GM12878 (cell line): ENCODE data around the gene RALB. TPM values are rescaled to one million over a fixed set of nuclear protein-coding genes. Genes with fewer than 3 reads are reported as not detected.

ENCODE experiments used
- ATAC-seq: fragments of 200-7000 bp; cut with Tn5 transposase; 3 replicates; pipeline ENCODE4 v1.9.1; 2020; ENCODE audit warnings: mild to moderate bottlenecking, moderate library complexity
- BruUV-seq: library from RNA; stranded (reverse); fragments of 400-500 nt; replicated peaks from 2 replicates; lab custom pipeline; 2021; lab: Mats Ljungman, UMichigan
- CTCF ChIA-PET: fragments of 300-600 bp; sonication (Branson Sonifier 250); formaldehyde crosslinking; extraction: SDS; loops from one replicate; lab custom pipeline; 2021; ENCODE audit warnings: inconsistent platforms; lab: Yijun Ruan, JAX
- POLR2A ChIA-PET: fragments of 350-600 bp; formaldehyde crosslinking; extraction: SDS; loops from one replicate; lab custom pipeline; 2021; ENCODE audit warnings: inconsistent platforms; lab: Charles Lee
- RAD21 ChIA-PET: fragments of 300-600 bp; sonication (Branson Sonifier 250); formaldehyde crosslinking; loops from one replicate; lab custom pipeline; 2023; ENCODE audit warnings: antibody characterized with exemption; ENCODE audit not compliant: unreplicated experiment; lab: Charles Lee
- SMC1A ChIA-PET: fragments of 300-600 bp; sonication (Branson Sonifier 250); formaldehyde crosslinking; loops from one replicate; lab custom pipeline; 2023; ENCODE audit not compliant: unreplicated experiment, uncharacterized antibody; lab: Charles Lee
- DNase-seq: peaks from one replicate; pipeline ENCODE4 v3.0.0-alpha.2; 2011; ENCODE audit warnings: low read depth, low spot score
- FAIRE-seq: peaks from 3 replicates; lab custom pipeline; 2011; peaks lifted over from hg19 to GRCh38; lab: Jason Lieb, UNC
- H2AFZ ChIP-seq: 2 replicates; pipeline ENCODE4 v1.6.0; 2011; ENCODE audit warnings: low read depth, low read length, control low read depth; ENCODE audit not compliant: control insufficient read depth
- H3K27ac ChIP-seq: 2 replicates; pipeline ENCODE4 v1.5.1; 2011; ENCODE audit warnings: control low read depth; ENCODE audit not compliant: control insufficient read depth, insufficient read depth
- H3K27me3 ChIP-seq, 2 experiments: replicated peaks in 1 of 2; 2 replicates each; pipeline versions ENCODE4 v1.6.0 to v1.6.1; 2011; ENCODE audit warnings: low read length in 1 of 2; ENCODE audit not compliant: control insufficient read depth in 2 of 2, insufficient read depth in 2 of 2
- H3K36me3 ChIP-seq, 2 experiments: 2 replicates each; pipeline ENCODE4 v1.5.1; 2011; ENCODE audit warnings: low read length in 1 of 2; ENCODE audit not compliant: control insufficient read depth in 2 of 2, insufficient read depth in 2 of 2
- H3K4me1 ChIP-seq: 2 replicates; pipeline ENCODE4 v1.6.1; 2011; ENCODE audit warnings: mild to moderate bottlenecking, low read length, moderate library complexity, mixed read lengths; ENCODE audit not compliant: control insufficient read depth, insufficient read depth
- H3K4me2 ChIP-seq: 2 replicates; pipeline ENCODE4 v1.6.0; 2011; ENCODE audit warnings: control low read depth; ENCODE audit not compliant: control insufficient read depth, insufficient read depth
- H3K4me3 ChIP-seq: fragments of 200-600 bp; sonication (generic); 2 replicates; pipeline ENCODE4 v1.5.1; 2016
- H3K79me2 ChIP-seq: 2 replicates; pipeline ENCODE4 v1.6.0; 2011; ENCODE audit warnings: low read length; ENCODE audit not compliant: control insufficient read depth, insufficient read depth
- H3K9ac ChIP-seq: 2 replicates; pipeline ENCODE4 v1.8.0; 2011; ENCODE audit warnings: low read length, control low read depth, mixed read lengths; ENCODE audit not compliant: control insufficient read depth, insufficient read depth
- H3K9me3 ChIP-seq: replicated peaks from 3 replicates; pipeline ENCODE4 v1.5.1; 2011; ENCODE audit warnings: mild to moderate bottlenecking, low read length; ENCODE audit not compliant: control insufficient read depth, insufficient read depth
- H4K20me1 ChIP-seq: 2 replicates; pipeline ENCODE4 v1.6.0; 2011; ENCODE audit not compliant: control insufficient read depth, insufficient read depth
- NRF1 ChIP-seq: conservative IDR thresholded peaks from 2 replicates; pipeline ENCODE4 v1.6.1; 2011; ENCODE audit warnings: mild to moderate bottlenecking, low read depth, low read length, improper control_type of control experiment
- POLR2AphosphoS2 ChIP-seq: IDR thresholded peaks from 2 replicates; pipeline ENCODE4 v1.6.1; 2011; ENCODE audit warnings: low read depth, mild to moderate bottlenecking, low read length, improper control_type of control experiment, moderate library complexity
- RAD21 ChIP-seq: IDR thresholded peaks from 2 replicates; pipeline ENCODE4 v1.6.1; 2011; ENCODE audit warnings: mild to moderate bottlenecking, low read depth, low read length, moderate library complexity; ENCODE audit not compliant: insufficient read depth
- SMARCA5 ChIP-seq: fragments of 450-650 bp; IDR thresholded peaks from 2 replicates; pipeline ENCODE4 v1.6.1; 2017; ENCODE audit warnings: mild to moderate bottlenecking
- SMC3 ChIP-seq: IDR thresholded peaks from 2 replicates; pipeline ENCODE4 v1.6.1; 2011; ENCODE audit warnings: low read length, improper control_type of control experiment, borderline replicate concordance
- WGBS: methylation state at CpG from one replicate; pipeline ENCODE4 v1.1.6; 2016; ENCODE audit warnings: low lambda C conversion rate; ENCODE audit not compliant: insufficient replicate concordance, insufficient coverage; ENCODE audit errors: missing lambda C conversion rate; 5-methylcytosine and 5-hydroxymethylcytosine counted together
- in situ Hi-C: fragments of 300-500 bp; cut with MboI; formaldehyde crosslinking; loops from 9 replicates; pipeline ENCODE4 v1.14.3; 2018; ENCODE audit warnings: mixed read lengths
- intact Hi-C: fragments of 100-400 bp; cut with micrococcal nuclease; formaldehyde crosslinking; loops from one replicate; pipeline ENCODE4 v1.14.2; 2022; ENCODE audit not compliant: unreplicated experiment
- polyA plus RNA-seq, 11 experiments: library from polyadenylated mRNA; depleted of rRNA in 4 of 11; unstranded in 6 of 11; stranded (reverse) in 5 of 11; fragments of >200 nt; fragmentation: Nextera tagmentation in 4 of 11; fragmentation: Illumina TruSeq in 1 of 11; extraction: Ambion mirVana in 4 of 11; extraction: Trizol in 1 of 11; gene quantifications; 1 replicate in 1 of 11; 2 replicates in 10 of 11; pipeline versions ENCODE4 v1.2.1 to v1.2.3, GENCODE V29; 2011 to 2016; ENCODE audit warnings: inconsistent platforms in 2 of 11, missing spikeins in 2 of 11, low read depth in 1 of 11
- total RNA-seq, 4 experiments: library from RNA; depleted of rRNA in 3 of 4; stranded (reverse); fragments of >200 nt in 3 of 4; fragmentation: Illumina TruSeq in 1 of 4; extraction: Trizol in 1 of 4; gene quantifications; 2 replicates each; pipeline versions ENCODE4 v1.2.1 to v1.2.3, GENCODE V29; 2013 to 2021
- TF ChIP-seq, protein P1 (sequence below): fragments of 450-650 bp; IDR thresholded peaks from 2 replicates; pipeline ENCODE4 v1.6.1; 2017; ENCODE audit warnings: mild to moderate bottlenecking, low read depth, inconsistent platforms; ENCODE audit not compliant: poor library complexity, severe bottlenecking
- TF ChIP-seq, protein P2 (sequence below): fragments of 450-650 bp; IDR thresholded peaks from 2 replicates; pipeline ENCODE4 v1.6.1; 2016; ENCODE audit warnings: mild to moderate bottlenecking

RALB gene
- total and polyA plus RNA-seq, 10 of the 15 experiments (the other 5 are each of a cell fraction or from before 2014, with no cell fraction given), result 8.3 to 54.0 (median 24.2) TPM

DNA sequence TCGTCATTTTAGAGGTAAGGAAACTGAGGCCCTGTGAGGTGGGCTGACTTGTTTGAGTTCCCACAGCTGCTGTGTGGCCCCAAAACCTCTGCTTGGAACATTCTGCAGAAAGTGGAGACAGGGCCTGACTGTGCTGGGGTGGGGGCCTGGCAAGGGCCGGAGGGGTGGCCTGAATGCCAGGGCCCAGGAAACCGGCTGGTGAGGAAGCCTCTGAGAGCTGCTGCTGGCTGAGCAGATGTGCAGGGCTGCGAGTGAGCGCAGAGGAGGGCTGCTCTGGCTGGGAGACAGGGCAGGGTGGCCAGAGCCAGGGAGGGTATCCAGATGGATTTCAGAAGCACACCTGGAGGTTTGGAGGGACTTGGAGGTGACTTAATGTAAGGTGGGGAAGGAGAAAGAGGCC is 63.4 kb downstream of the RALB start (continued):
- TF ChIP-seq, protein P1, sequence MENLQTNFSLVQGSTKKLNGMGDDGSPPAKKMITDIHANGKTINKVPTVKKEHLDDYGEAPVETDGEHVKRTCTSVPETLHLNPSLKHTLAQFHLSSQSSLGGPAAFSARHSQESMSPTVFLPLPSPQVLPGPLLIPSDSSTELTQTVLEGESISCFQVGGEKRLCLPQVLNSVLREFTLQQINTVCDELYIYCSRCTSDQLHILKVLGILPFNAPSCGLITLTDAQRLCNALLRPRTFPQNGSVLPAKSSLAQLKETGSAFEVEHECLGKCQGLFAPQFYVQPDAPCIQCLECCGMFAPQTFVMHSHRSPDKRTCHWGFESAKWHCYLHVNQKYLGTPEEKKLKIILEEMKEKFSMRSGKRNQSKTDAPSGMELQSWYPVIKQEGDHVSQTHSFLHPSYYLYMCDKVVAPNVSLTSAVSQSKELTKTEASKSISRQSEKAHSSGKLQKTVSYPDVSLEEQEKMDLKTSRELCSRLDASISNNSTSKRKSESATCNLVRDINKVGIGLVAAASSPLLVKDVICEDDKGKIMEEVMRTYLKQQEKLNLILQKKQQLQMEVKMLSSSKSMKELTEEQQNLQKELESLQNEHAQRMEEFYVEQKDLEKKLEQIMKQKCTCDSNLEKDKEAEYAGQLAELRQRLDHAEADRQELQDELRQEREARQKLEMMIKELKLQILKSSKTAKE, result no peak

DNA sequence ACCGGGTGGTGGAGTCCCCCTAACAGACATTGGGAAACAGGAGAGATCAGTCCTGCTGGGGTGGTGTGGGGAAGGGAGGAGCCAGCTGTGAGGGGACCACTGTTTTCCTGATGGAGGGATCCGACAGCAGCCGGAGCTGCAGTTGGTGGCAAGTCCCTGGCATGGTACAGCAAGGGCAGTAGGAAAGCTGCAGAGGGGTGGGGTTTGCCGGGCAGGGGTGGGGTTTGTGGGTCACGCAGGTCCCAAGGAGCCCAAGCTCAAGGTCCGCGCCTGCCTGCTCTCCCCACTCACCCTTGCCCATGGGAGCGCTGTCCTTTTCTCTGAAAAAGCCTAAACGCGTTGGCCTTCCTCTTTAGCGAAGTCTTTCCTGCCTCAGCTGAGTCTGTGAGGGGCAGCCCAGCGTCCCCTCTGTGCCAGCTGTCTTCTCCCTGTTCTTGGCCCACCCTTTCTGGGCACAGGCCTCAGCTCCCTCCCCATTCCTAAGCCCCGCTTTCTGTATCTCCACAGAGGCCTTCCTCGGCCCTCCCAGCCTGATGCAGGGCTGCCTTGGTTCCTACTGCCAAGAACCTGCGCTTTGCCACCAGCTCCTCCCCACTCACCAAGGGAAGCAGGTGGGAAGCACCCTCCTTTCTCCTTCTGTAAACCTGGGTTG is 64.0 kb downstream of the RALB start:
- ChIA-PET SMC1A (no interaction called here), POLR2A (no interaction called here), RAD21 (no interaction called here), CTCF (interaction anchor here (1.1 kb wide), 1 partner anchor 89 kb away, joined by 3 read pairs; no protein-coding TSS in a partner anchor)
- Histone ChIP-seq H3K4me2 (no peak overlapping the region), H3K36me3 (no peaks in the 10 kb centered on the region), H3K27me3 (peaks cover 1 to 3% of the 10 kb centered on the region in 2 experiments; a peak in 1 of 4 replicates), H3K79me2 (no peaks in the 10 kb centered on the region), H3K27ac (no peak overlapping the region), H2AFZ (no peak overlapping the region), H3K4me1 (peaks cover 6% of the 10 kb centered on the region), H4K20me1 (no peaks in the 10 kb centered on the region), H3K4me3 (no peak overlapping the region), H3K9ac (no peak overlapping the region), H3K9me3 (no peaks in the 10 kb centered on the region)
- no TSS peak for BruUV-seq
- in situ Hi-C loops (loop anchor here (10.0 kb wide), 1 partner anchor 202 kb away; no protein-coding TSS in a partner anchor), intact Hi-C loops (loop anchor here (10.0 kb wide), 1 partner anchor 562 kb away; the partner anchor contains the start of gene PTPN4)
- FAIRE-seq, result no peak
- TF ChIP-seq RAD21, result no peak
- TF ChIP-seq, protein P2, sequence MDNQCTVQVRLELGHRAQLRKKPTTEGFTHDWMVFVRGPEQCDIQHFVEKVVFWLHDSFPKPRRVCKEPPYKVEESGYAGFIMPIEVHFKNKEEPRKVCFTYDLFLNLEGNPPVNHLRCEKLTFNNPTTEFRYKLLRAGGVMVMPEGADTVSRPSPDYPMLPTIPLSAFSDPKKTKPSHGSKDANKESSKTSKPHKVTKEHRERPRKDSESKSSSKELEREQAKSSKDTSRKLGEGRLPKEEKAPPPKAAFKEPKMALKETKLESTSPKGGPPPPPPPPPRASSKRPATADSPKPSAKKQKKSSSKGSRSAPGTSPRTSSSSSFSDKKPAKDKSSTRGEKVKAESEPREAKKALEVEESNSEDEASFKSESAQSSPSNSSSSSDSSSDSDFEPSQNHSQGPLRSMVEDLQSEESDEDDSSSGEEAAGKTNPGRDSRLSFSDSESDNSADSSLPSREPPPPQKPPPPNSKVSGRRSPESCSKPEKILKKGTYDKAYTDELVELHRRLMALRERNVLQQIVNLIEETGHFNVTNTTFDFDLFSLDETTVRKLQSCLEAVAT, result no peak
- no peak for TF ChIP-seq NRF1
- no peak for TF ChIP-seq POLR2AphosphoS2
- no peak for TF ChIP-seq SMARCA5
- TF ChIP-seq SMC3, result no peak
- no peak for ATAC-seq
- WGBS, result 71% methylated on average over 11 of the region's 15 CpGs
- no peak for DNase-seq
